RWPE2 (cell line): Measurements from ENCODE around the gene ARHGAP4.

Experiments used
- ATAC-seq: fragments of 200-7000 bp; cut with Tn5 transposase; 3 replicates; pipeline ENCODE4 v1.9.1; 2021; ENCODE audit warnings: low read depth
- DNase-seq: peaks from one replicate; pipeline ENCODE4 v3.0.0-alpha.2; 2020; ENCODE audit warnings: low spot score
- H3K27ac ChIP-seq: fragments of 450-650 bp; 2 replicates; pipeline ENCODE4 v1.5.1; 2017; ENCODE audit warnings: mild to moderate bottlenecking; ENCODE audit not compliant: poor library complexity, severe bottlenecking
- H3K27me3 ChIP-seq: fragments of 250-450 bp; sonication (Bioruptor Pico); 2 replicates; pipeline ENCODE4 v1.5.1; 2021; ENCODE audit warnings: mild to moderate bottlenecking, moderate library complexity; ENCODE audit not compliant: insufficient read depth, poor library complexity, severe bottlenecking
- H3K36me3 ChIP-seq: fragments of 250-450 bp; sonication (Bioruptor Pico); 2 replicates; pipeline ENCODE4 v1.5.1; 2020; ENCODE audit warnings: low read depth, mild to moderate bottlenecking, moderate library complexity
- H3K4me1 ChIP-seq: fragments of 250-450 bp; sonication (Bioruptor Pico); 2 replicates; pipeline ENCODE4 v1.5.1; 2021; ENCODE audit warnings: mild to moderate bottlenecking, moderate library complexity; ENCODE audit not compliant: insufficient read depth, poor library complexity, severe bottlenecking
- H3K4me3 ChIP-seq: fragments of 250-450 bp; sonication (Bioruptor Pico); 2 replicates; pipeline ENCODE4 v1.5.1; 2021; ENCODE audit warnings: mild to moderate bottlenecking, moderate library complexity; ENCODE audit not compliant: severe bottlenecking
- H3K9me3 ChIP-seq: fragments of 250-450 bp; sonication (Bioruptor Pico); 2 replicates; pipeline ENCODE4 v1.5.1; 2021; ENCODE audit warnings: mild to moderate bottlenecking, moderate library complexity; ENCODE audit not compliant: severe bottlenecking
- TF ChIP-seq, protein P1 (sequence below): fragments of 450-650 bp; IDR thresholded peaks from one replicate; pipeline ENCODE4 v1.5.1; 2017; ENCODE audit warnings: mild to moderate bottlenecking, moderate library complexity; ENCODE audit not compliant: poor library complexity, severe bottlenecking

Gene ARHGAP4

DNA sequence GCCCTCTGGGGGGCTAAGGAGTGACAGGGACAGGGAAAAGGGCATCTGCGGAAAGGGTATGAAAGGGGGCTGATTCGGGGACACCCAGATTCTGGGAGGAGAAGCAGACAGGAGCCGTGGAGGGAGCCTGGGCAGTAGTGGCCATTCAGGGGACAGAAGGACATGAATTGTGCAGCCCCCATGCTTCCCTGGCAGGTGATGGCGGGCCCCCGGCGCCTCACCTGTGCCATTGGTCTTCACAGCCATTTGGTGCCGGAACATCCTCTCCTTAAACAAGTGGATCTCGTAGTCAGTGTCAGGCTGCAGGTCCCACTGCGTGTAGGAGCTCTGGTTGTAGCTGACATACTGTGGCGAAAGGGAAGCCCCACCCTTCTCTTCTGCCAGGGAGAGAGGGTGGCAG, 62.0 kb downstream of the ARHGAP4 start:
- no peak overlapping the region for H3K27ac ChIP-seq
- H3K27me3 ChIP-seq: no peaks in the 10 kb centered on the region
- no peaks in the 10 kb centered on the region for H3K4me1 ChIP-seq
- DNase-seq (no peak), ATAC-seq (no peak)
- no peaks in the 10 kb centered on the region for H3K9me3 ChIP-seq
- no peak overlapping the region for H3K4me3 ChIP-seq
- H3K36me3 ChIP-seq: no peaks in the 10 kb centered on the region
- TF ChIP-seq, protein P1, sequence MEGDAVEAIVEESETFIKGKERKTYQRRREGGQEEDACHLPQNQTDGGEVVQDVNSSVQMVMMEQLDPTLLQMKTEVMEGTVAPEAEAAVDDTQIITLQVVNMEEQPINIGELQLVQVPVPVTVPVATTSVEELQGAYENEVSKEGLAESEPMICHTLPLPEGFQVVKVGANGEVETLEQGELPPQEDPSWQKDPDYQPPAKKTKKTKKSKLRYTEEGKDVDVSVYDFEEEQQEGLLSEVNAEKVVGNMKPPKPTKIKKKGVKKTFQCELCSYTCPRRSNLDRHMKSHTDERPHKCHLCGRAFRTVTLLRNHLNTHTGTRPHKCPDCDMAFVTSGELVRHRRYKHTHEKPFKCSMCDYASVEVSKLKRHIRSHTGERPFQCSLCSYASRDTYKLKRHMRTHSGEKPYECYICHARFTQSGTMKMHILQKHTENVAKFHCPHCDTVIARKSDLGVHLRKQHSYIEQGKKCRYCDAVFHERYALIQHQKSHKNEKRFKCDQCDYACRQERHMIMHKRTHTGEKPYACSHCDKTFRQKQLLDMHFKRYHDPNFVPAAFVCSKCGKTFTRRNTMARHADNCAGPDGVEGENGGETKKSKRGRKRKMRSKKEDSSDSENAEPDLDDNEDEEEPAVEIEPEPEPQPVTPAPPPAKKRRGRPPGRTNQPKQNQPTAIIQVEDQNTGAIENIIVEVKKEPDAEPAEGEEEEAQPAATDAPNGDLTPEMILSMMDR: no peak

DNA sequence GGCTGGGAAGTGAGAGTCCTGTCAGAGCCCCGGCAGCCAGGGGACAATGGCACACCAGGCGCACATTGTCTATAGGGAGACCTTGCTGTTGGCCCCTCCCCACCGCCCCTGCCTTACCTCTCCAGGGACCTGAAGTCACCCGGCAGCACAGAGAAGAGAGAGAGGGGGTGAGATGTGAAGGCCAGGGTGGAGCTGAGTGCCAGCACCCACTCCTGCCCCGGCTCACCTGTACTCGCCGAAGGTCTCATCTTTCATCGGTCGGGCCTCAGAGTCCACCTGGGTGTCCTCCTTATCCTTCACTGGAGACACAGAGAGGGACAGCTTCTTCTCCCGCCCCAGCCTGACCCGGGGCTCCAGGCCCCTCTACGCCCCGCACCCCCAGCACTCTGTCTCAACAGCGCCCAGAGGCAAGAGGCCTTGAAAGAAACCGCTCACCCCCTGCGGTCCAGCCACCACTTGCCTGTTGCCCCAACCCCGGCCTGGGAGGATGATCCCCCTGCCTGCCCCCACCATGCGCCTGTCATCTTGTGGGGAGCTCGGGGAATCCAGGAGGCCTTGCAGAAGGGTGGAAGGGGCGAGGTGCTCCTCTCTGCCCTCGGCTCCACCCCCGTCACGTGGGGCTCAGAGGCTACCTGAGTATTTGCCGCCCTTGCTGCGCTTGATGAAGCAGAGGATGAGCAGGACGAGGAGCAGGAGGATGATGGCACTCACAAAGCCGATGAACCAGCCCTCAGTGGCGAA, 62.6 kb downstream of the ARHGAP4 start:
- H3K4me1 ChIP-seq: no peaks in the 10 kb centered on the region
- no peak overlapping the region for H3K27ac ChIP-seq
- ATAC-seq (no peak), DNase-seq (no peak)
- H3K27me3 ChIP-seq: no peaks in the 10 kb centered on the region
- H3K36me3 ChIP-seq: no peaks in the 10 kb centered on the region
- no peak overlapping the region for H3K4me3 ChIP-seq
- no peaks in the 10 kb centered on the region for H3K9me3 ChIP-seq
- TF ChIP-seq, protein P1: no peak

- Histone ChIP-seq H3K27me3 (no peaks in the 10 kb centered on the region), H3K36me3 (no peaks in the 10 kb centered on the region), H3K27ac (no peak overlapping the region)
Measured at GRCh38 chrX:153862369-153863250, 63.5 kb downstream of the ARHGAP4 start.

GRCh38 chrX:153861733-153862310, 64.2 kb downstream of the ARHGAP4 start:
- H3K9me3 ChIP-seq: no peaks in the 10 kb centered on the region
- H3K4me3 ChIP-seq: no peak overlapping the region
- no peak overlapping the region for H3K27ac ChIP-seq
- no peaks in the 10 kb centered on the region for H3K36me3 ChIP-seq
- H3K4me1 ChIP-seq: no peaks in the 10 kb centered on the region
- DNase-seq: no peak
- TF ChIP-seq, protein P1: no peak
- no peaks in the 10 kb centered on the region for H3K27me3 ChIP-seq
- ATAC-seq: no peak

More at GRCh38 chrX:153862369-153863250, 63.5 kb downstream of the ARHGAP4 start:
- Histone ChIP-seq H3K9me3 (no peaks in the 10 kb centered on the region), H3K4me3 (no peak overlapping the region), H3K4me1 (no peaks in the 10 kb centered on the region)
- TF ChIP-seq, protein P1: no peak
- ATAC-seq: no peak
- DNase-seq: no peak
